22Rv1 (cell line): ENCODE data around the gene IFT88.

Source experiments
- H3K27ac ChIP-seq: fragments of 450-650 bp; 2 replicates; pipeline ENCODE4 v1.5.1; 2017
- ZFX ChIP-seq: fragments of 450-650 bp; IDR thresholded peaks from 2 replicates; pipeline ENCODE4 v1.6.1; 2017; ENCODE audit warnings: antibody characterized with exemption, borderline replicate concordance
- TF ChIP-seq, protein P1 (sequence below): fragments of 450-650 bp; IDR thresholded peaks from 2 replicates; pipeline ENCODE4 v1.5.1; 2017; ENCODE audit warnings: mild to moderate bottlenecking

Gene IFT88

DNA sequence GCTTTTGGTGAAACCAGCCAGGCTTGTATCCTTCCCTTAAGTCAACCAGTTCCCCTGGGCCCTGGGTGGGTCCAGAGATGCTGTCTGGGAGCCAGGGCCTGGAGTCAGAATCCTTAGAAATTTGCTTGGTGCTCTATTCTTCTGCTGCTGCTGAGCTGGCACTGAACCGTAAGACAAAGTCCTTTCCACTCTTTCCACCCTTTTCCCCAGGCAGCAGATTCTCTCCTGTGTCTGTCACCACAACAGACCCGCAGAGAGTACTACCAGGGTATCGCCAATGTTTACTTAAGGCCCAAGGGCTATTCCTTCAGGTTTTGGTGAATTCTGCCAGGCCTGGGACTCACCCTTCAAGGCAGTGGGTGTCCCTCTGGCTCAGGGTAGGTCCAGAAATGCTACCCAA lies 12.2 kb downstream of the IFT88 start:
- H3K27ac ChIP-seq = no peak overlapping the region
- TF ChIP-seq, protein P1, sequence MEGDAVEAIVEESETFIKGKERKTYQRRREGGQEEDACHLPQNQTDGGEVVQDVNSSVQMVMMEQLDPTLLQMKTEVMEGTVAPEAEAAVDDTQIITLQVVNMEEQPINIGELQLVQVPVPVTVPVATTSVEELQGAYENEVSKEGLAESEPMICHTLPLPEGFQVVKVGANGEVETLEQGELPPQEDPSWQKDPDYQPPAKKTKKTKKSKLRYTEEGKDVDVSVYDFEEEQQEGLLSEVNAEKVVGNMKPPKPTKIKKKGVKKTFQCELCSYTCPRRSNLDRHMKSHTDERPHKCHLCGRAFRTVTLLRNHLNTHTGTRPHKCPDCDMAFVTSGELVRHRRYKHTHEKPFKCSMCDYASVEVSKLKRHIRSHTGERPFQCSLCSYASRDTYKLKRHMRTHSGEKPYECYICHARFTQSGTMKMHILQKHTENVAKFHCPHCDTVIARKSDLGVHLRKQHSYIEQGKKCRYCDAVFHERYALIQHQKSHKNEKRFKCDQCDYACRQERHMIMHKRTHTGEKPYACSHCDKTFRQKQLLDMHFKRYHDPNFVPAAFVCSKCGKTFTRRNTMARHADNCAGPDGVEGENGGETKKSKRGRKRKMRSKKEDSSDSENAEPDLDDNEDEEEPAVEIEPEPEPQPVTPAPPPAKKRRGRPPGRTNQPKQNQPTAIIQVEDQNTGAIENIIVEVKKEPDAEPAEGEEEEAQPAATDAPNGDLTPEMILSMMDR = no peak
- TF ChIP-seq ZFX = no peak

DNA sequence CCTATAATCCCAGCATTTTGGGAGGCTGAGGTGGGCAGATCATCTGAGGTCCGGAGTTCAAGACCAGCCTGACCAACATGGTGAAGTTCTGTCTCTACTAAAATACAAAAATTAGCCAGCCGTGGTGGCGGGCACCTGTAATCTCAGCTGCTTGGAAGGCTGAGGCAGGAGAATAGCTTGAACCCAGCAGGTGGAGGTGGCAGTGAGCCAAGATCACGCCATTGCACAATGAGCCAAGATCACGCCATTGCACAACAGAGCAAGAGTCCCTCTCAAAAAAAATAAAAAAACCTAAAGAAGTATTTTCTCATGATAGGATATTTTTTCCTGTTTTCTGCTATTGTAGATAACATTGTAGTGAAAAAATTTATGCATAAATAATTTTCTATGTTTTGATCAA lies 13.3 kb downstream of the IFT88 start:
- TF ChIP-seq, protein P1 = no peak
- no peak for TF ChIP-seq ZFX
- H3K27ac ChIP-seq = no peak overlapping the region

DNA sequence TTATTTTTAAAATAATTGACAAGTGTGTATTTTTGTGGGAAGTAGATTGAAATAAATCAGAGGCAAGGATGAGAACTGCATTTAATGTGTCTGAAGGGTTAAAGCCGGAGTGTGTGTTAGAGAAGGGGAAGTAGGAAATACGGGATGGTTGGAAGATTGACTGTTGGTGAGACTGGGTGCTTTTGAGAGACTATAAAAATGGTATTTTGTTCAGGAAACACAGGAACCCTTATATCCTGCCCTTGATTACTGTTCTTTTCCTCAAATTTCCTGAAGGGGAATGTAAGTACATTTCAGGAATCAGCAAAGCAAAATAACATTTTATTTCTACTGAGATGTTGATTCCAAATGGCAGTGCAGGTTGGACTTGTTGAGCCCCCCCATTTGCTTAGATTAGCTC lies 15.1 kb downstream of the IFT88 start:
- H3K27ac ChIP-seq = no peak overlapping the region

DNA sequence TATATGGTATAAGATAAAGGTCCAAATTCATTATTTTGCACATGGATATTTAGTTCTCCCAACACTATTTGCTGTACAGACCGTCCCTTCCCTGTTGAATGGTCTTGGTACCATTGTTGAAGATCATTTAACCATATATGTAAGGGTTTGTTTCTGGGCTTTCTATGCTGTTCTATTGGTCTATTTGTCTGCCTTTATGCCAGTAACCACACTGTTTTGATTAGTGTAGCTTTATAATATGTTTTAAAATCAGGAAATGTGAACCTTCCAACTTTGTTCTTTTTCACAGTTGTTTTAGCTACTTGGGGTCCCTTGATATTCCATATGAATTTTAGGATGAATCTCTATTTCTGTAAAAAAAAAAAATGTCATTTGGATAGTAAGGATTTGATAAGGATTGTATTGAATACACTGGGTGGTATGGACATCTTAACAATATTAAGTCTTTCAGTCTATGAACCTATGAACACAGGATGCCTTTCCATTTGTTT lies 16.9 kb downstream of the IFT88 start:
- TF ChIP-seq, protein P1 = no peak
- no peak for TF ChIP-seq ZFX
- H3K27ac ChIP-seq = no peak overlapping the region

More for the DNA sequence above, 15.1 kb downstream of the IFT88 start:
- TF ChIP-seq, protein P1 = no peak
- no peak for TF ChIP-seq ZFX

DNA sequence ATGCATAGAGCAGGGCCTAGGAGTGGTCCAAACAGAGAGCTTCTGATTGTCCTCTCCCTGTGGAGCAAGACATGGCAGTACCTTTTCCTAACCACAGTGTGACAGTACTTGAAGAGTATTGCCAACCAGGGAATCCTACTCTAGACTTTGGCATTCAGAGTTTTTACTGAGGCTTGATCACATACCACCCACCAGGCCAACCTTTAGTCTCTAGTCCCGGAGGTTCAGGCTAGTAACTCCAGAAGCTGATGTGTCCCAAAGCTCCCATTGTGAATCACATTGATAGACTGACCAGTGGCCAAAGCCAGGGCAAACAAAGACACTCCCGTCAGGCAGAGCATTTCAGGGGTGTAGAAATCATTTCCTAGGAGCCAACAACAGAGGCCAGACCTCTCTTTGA lies 18.4 kb downstream of the IFT88 start:
- no peak for TF ChIP-seq ZFX
- TF ChIP-seq, protein P1 = no peak
- no peak overlapping the region for H3K27ac ChIP-seq

DNA sequence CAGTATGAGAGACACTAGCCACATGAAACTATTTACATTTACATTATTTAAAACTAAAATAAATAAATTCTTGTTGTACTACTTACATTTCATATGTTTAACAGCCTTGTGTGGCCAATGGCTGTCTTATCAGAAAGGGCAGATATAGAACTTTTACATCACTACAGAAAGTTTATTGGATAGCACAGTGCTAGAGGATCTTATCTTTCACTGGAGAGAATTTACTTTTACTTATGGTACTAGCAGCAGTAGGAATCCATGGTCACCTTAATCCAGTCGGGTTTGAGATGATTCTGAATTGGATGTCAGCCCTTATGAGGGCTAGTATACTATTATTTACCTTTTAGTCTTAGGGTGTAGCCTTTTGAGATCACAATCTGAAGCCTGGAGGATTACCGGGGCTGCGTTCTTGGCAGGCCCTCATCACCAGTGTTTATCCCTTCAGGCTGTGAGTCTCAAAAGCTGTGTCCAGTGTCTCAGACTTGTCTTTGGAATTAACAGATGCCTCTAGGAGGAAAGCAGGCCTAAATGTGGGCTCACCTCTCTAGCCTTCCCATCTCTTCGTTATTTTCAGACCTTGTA lies 21.7 kb downstream of the IFT88 start:
- TF ChIP-seq, protein P1 = no peak
- no peak for TF ChIP-seq ZFX
- no peak overlapping the region for H3K27ac ChIP-seq

- no peak overlapping the region for H3K27ac ChIP-seq
- TF ChIP-seq, protein P1 = no peak
- no peak for TF ChIP-seq ZFX
Observed at GRCh38 chr13:20590561-20590960, 23.6 kb downstream of the IFT88 start.
